GM12801 (cell line): ENCODE measurements around the gene ROR2.

Source experiments
- CTCF ChIP-seq: IDR thresholded peaks from one replicate; pipeline ENCODE4 v1.5.1; 2011; ENCODE audit warnings: control low read depth; ENCODE audit not compliant: insufficient read length; ENCODE audit errors: extremely low read depth

ROR2 gene

GRCh38 chr9:91842358-91843049, 107.5 kb downstream of the ROR2 start:
- no peak for TF ChIP-seq CTCF

- TF ChIP-seq CTCF, result no peak
Measured at GRCh38 chr9:91841591-91841990, 108.4 kb downstream of the ROR2 start.

GRCh38 chr9:91840882-91841281, 109.1 kb downstream of the ROR2 start:
- no peak for TF ChIP-seq CTCF

- no peak for TF ChIP-seq CTCF
Measured at GRCh38 chr9:91840469-91840868, 109.6 kb downstream of the ROR2 start.

- TF ChIP-seq CTCF, result no peak
Measured at GRCh38 chr9:91839926-91840465, 110.0 kb downstream of the ROR2 start.

GRCh38 chr9:91837981-91838731, 111.9 kb downstream of the ROR2 start:
- no peak for TF ChIP-seq CTCF

GRCh38 chr9:91836515-91836914, 113.5 kb downstream of the ROR2 start:
- TF ChIP-seq CTCF, result no peak
